ENCODE data around the gene DMRT1.

DMRT1 gene

DNA sequence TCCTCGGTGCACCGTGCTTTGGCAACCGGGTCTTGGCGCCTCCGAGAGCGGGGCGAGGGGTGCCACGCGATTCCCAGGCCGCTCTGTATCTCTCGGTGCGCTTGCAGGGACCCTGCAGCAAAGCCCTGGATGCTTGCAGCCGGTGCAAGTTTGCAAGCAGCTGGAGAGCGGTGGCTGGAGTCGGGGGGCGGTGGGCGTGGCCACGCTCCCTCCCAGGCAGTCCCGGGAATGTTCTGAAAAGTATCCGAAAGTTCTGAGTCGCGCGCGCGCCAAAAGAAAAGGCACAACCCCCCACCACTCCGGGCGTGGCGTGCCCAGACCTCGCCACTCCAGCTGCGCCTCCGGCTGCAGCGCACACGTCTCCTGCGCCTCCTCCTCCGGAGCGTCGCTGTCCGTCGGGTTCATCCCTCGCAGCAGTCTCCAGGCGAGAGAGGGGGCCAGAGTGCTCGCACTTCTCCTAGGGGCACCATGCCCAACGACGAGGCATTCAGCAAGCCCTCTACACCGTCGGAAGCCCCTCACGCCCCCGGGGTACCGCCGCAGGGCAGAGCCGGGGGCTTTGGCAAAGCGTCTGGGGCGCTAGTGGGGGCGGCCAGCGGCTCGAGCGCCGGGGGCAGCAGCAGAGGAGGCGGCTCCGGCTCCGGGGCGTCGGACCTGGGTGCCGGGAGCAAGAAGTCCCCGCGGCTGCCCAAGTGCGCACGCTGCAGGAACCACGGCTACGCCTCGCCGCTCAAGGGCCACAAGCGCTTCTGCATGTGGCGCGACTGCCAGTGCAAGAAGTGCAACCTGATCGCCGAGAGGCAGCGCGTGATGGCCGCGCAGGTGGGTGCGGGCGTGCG is at the start of gene DMRT1:
TSS of gene DMRT1 (plus strand) at position 327 of the 839 bp plus-strand sequence. CDS start at position 469, 142 bp downstream.
- ATAC-seq, result no peak
- TF ChIP-seq ZNF8 (CRISPR knock-in tag; IDR thresholded peaks at IDR 0.05) (no peak), GLIS3 (CRISPR knock-in tag; IDR thresholded peaks at IDR 0.05) (no peak), ZFP30 (CRISPR knock-in tag; IDR thresholded peaks at IDR 0.05) (no peak), TSHZ2 (CRISPR knock-in tag; IDR thresholded peaks at IDR 0.05) (no peak)
- TF ChIP-seq, protein P1, sequence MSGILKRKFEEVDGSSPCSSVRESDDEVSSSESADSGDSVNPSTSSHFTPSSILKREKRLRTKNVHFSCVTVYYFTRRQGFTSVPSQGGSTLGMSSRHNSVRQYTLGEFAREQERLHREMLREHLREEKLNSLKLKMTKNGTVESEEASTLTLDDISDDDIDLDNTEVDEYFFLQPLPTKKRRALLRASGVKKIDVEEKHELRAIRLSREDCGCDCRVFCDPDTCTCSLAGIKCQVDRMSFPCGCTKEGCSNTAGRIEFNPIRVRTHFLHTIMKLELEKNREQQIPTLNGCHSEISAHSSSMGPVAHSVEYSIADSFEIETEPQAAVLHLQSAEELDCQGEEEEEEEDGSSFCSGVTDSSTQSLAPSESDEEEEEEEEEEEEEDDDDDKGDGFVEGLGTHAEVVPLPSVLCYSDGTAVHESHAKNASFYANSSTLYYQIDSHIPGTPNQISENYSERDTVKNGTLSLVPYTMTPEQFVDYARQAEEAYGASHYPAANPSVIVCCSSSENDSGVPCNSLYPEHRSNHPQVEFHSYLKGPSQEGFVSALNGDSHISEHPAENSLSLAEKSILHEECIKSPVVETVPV (CRISPR knock-in tag; IDR thresholded peaks at IDR 0.05), result no peak

DNA sequence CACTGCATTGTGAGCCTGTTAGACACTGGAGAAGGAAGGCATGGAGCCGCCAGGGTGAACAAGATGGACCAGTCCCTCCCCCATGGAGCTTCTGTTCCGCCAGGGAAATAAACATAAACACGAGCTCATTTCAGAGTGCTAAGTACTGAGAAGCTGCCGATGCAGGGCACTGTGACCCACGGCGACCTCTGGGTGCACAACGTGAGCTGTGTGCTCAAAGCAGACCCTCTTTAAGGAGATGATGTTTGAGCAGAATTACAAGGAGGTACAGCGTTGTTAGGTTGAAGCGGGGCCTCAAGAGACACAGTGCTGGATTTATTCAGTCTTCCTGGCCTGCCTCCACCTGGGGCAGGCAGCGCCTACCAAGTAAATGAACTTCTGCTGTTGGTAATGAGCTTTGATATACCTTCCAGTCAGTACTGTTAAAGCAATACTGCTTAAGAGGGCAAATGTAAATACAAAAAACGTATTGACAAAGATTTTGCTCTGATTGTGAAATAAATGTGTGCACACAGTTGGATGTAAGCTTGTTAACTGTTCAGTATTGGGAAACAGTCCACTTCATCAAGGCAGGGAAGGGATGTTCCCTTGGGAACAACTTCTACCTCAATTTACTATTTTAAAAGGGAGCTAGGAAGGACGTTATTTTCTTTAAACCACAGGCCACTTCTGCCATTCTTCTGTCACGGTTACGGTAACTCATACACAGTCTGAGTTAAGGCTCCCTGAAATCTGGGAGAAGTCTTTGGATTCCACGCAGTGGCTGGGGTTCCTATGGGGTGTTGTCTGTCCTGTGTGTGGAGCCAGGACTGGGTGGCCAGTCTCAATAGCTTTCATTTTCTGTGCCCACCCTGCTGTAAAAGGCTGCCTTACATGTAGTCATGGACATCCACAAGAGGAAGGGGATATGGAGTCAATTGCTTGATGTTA is 48.9 kb upstream of the DMRT1 start:
- ATAC-seq, result no peak

GRCh38 chr9:794386-794785 is 47.1 kb upstream of the DMRT1 start:
- TF ChIP-seq, protein P1 (CRISPR knock-in tag; IDR thresholded peaks at IDR 0.05), result no peak
- TF ChIP-seq ARNTL (CRISPR knock-in tag; IDR thresholded peaks at IDR 0.05; ENCODE audit: borderline replicate concordance, low read depth), result no peak
- TF ChIP-seq SNAI2 (CRISPR knock-in tag; IDR thresholded peaks at IDR 0.05), result no peak
- no peak for TF ChIP-seq TSHZ2 (CRISPR knock-in tag; IDR thresholded peaks at IDR 0.05)
- no peak for TF ChIP-seq ISL1 (CRISPR knock-in tag; IDR thresholded peaks at IDR 0.05)
- no peak for ATAC-seq

More for the DNA sequence above, 48.9 kb upstream of the DMRT1 start:
- TF ChIP-seq BACH2 (CRISPR knock-in tag; IDR thresholded peaks at IDR 0.05; ENCODE audit: borderline replicate concordance) (no peak), ISL1 (CRISPR knock-in tag; IDR thresholded peaks at IDR 0.05) (no peak), ZNF565 (CRISPR knock-in tag; conservative IDR thresholded peaks at IDR 0.05; ENCODE audit: low read depth) (no peak), ZNF70 (CRISPR knock-in tag; IDR thresholded peaks at IDR 0.05) (no peak)
- TF ChIP-seq, protein P2, sequence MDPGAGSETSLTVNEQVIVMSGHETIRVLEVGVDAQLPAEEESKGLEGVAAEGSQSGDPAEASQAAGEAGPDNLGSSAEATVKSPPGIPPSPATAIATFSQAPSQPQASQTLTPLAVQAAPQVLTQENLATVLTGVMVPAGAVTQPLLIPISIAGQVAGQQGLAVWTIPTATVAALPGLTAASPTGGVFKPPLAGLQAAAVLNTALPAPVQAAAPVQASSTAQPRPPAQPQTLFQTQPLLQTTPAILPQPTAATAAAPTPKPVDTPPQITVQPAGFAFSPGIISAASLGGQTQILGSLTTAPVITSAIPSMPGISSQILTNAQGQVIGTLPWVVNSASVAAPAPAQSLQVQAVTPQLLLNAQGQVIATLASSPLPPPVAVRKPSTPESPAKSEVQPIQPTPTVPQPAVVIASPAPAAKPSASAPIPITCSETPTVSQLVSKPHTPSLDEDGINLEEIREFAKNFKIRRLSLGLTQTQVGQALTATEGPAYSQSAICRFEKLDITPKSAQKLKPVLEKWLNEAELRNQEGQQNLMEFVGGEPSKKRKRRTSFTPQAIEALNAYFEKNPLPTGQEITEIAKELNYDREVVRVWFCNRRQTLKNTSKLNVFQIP (CRISPR knock-in tag; IDR thresholded peaks at IDR 0.05; ENCODE audit: borderline replicate concordance, low read depth), result no peak
- TF ChIP-seq, protein P3, sequence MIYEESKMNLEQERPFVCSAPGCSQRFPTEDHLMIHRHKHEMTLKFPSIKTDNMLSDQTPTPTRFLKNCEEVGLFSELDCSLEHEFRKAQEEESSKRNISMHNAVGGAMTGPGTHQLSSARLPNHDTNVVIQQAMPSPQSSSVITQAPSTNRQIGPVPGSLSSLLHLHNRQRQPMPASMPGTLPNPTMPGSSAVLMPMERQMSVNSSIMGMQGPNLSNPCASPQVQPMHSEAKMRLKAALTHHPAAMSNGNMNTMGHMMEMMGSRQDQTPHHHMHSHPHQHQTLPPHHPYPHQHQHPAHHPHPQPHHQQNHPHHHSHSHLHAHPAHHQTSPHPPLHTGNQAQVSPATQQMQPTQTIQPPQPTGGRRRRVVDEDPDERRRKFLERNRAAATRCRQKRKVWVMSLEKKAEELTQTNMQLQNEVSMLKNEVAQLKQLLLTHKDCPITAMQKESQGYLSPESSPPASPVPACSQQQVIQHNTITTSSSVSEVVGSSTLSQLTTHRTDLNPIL (CRISPR knock-in tag; IDR thresholded peaks at IDR 0.05; ENCODE audit: low read depth), result no peak
- TF ChIP-seq, protein P1 (CRISPR knock-in tag; IDR thresholded peaks at IDR 0.05), result no peak
